Cerebellar cortex (tissue), 1 donor: ENCODE results near the gene MGAT4C.
A peak's percentile ranks its signal among the peaks of the same experiment; 100 is the strongest.

Experiments
- DNase-seq: peaks from one replicate; pipeline ENCODE4 v3.0.0-alpha.2; 2015; ENCODE audit warnings: low spot score

Gene MGAT4C

GRCh38 chr12:85971800-85972199, 284.4 kb downstream of the MGAT4C start:
- no peak for DNase-seq

- no peak for DNase-seq
Observed at GRCh38 chr12:85968606-85969005, 287.6 kb downstream of the MGAT4C start.

- no peak for DNase-seq
Observed at GRCh38 chr12:85963326-85963725, 292.9 kb downstream of the MGAT4C start.

GRCh38 chr12:85956081-85956480, 300.1 kb downstream of the MGAT4C start:
- no peak for DNase-seq

- no peak for DNase-seq
Observed at GRCh38 chr12:85955127-85955526, 301.1 kb downstream of the MGAT4C start.

GRCh38 chr12:85951823-85952222, 304.4 kb downstream of the MGAT4C start:
- DNase-seq, result peak; percentile 16

GRCh38 chr12:85949253-85949652, 306.9 kb downstream of the MGAT4C start:
- no peak for DNase-seq

- DNase-seq, result no peak
Observed at GRCh38 chr12:85948340-85948739, 307.9 kb downstream of the MGAT4C start.

GRCh38 chr12:85947286-85947685, 308.9 kb downstream of the MGAT4C start:
- DNase-seq, result no peak

- no peak for DNase-seq
Observed at GRCh38 chr12:85946375-85946774, 309.8 kb downstream of the MGAT4C start.

- DNase-seq, result no peak
Observed at GRCh38 chr12:85927166-85927565, 329.0 kb downstream of the MGAT4C start.

- DNase-seq, result peak; percentile 11
Observed at GRCh38 chr12:85923767-85924331, 332.3 kb downstream of the MGAT4C start.

GRCh38 chr12:85920324-85920947, 335.8 kb downstream of the MGAT4C start:
- peak; percentile 52 for DNase-seq
